ENCODE measurements around the gene ZNF605. TPM values are rescaled to one million over a fixed set of nuclear protein-coding genes. Genes with fewer than 3 reads are reported as not detected.
"Not testable (repeated sequence)": the region's sequence is repeated elsewhere in the genome, so short reads cannot be mapped to it uniquely, and the experiment has no call there.

Gene ZNF605
- total RNA-seq, 1 donor: 18.3 TPM

DNA sequence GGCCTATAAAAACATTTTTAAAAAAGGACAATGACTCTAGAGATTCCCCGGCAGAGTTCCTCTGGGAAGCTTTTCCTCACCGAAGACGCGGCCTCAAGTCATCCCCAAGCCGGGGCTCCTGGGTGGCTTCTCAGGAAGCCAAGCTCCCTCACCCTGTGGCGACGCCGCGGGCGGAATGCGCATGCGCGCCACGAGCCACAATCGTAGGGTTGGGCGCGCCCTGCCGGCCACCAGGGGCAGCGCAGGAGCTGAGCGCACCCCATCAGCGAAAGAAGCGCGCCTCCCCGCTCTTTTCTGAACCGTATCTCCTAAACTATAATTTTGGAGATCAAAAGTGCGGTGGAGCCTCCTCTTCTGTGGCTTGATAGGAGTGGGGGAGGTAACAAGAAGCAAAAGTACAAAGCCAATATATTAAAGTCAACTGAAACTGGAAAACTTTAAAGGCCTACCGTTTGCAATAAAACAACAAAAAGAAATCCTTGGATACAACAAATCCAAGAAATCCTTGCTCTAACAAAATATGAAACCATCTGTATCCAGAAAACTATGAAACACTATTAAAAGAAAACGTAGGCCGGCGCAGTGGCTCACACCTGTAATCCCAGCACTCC, 51.3 kb downstream of the ZNF605 start:
- TF ChIP-seq, protein P1, sequence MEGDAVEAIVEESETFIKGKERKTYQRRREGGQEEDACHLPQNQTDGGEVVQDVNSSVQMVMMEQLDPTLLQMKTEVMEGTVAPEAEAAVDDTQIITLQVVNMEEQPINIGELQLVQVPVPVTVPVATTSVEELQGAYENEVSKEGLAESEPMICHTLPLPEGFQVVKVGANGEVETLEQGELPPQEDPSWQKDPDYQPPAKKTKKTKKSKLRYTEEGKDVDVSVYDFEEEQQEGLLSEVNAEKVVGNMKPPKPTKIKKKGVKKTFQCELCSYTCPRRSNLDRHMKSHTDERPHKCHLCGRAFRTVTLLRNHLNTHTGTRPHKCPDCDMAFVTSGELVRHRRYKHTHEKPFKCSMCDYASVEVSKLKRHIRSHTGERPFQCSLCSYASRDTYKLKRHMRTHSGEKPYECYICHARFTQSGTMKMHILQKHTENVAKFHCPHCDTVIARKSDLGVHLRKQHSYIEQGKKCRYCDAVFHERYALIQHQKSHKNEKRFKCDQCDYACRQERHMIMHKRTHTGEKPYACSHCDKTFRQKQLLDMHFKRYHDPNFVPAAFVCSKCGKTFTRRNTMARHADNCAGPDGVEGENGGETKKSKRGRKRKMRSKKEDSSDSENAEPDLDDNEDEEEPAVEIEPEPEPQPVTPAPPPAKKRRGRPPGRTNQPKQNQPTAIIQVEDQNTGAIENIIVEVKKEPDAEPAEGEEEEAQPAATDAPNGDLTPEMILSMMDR (IDR thresholded peaks at IDR 0.05; ENCODE audit: insufficient read depth, low read length): peak; percentile 43
- no peak for DNase-seq (ENCODE audit: low read depth)
- H3K4me3 ChIP-seq (ENCODE audit: low read depth, low read length): no peak overlapping the region

DNA sequence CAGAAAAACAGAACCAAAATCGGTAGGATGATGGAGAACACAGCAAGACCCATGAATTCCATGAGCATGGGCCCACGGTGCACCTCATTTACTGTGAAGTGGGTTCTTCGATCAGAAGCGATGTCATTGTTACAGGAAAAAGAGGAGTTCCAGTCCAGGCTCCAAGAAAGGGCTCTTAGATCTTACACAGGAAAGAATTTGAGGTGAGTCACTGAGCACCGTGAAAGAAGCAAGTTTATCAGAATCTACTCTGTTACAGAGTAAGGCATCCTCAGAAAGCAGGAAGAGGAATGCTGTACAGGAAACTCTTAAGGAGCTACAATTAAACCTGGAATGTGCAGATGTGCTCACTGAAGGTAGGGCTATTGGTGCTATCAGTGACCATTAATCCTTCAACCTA, 57.1 kb downstream of the ZNF605 start:
- no peak overlapping the region for H3K4me3 ChIP-seq (ENCODE audit: low read depth, low read length)
- TF ChIP-seq, protein P1 (IDR thresholded peaks at IDR 0.05; ENCODE audit: insufficient read depth, low read length): no peak
- no peak for DNase-seq (ENCODE audit: low read depth)

DNA sequence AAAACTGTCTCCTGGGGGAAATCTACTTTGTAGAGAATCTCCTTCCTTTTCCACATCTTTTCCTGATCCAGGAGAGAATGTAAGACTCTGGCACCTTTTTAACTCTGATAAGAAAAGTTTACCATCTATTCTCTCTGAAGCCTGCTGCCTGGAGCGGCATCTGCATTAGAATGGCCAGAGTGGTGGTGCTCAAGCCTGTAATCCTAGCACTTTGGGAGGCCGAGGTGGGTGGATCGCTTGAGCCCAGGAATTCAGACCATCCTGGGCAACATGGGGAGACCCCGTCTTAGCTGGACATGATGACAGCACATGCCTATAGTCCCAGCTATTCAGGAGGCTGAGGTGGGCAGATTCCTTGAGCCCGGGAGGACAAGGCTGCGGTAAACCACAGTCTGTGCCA, 67.3 kb downstream of the ZNF605 start:
- TF ChIP-seq, protein P1 (IDR thresholded peaks at IDR 0.05; ENCODE audit: insufficient read depth, low read length): no peak
- no peak overlapping the region for H3K4me3 ChIP-seq (ENCODE audit: low read depth, low read length)
- DNase-seq (ENCODE audit: low read depth): no peak

DNA sequence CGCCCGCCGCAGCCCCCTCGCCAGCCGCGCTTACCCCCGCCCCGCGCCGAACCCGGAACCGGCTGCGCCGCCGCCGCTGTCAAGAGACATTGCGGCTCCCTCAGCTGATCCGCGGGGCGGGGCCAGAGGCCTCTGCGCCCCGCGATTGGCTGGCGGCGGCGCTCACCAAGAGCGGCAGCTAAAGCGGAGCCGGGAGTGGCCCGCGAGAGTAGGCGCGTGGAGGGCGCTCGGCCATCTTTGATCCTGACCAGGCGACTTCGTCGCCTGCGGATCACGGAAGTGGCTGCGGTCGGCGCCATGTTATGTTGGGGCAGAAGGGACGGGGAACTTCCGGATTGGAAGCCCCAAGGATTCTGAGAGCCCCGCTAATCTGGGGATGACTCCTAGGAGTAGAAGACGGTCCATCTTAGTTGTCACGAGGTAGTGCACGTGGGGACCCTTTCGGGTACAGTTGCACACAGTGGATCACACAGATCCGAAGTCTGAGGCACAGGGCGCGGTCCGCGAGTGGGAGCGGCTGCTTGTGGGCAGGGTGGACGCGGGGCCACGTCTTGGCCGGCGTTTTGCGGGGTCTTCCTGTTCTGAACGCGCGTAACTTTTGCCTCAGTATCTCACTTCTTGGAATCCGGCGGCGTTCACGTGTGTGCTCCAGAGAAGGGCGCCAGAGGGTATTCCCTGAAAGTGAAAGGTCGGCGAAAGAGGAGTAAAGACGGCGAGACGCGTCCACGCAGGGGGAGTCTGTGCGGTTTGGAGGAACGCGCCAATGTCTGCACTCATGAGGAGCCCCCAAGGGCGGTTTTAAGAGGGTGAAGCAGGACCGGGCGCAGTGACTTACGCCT, 68.4 kb downstream of the ZNF605 start, which contains the start of gene CHFR:
CHFR (minus strand) TSS at position 93 of the 839 bp plus-strand sequence. CDS start 277 bp downstream, outside the sequence.
- TF ChIP-seq, protein P1 (IDR thresholded peaks at IDR 0.05; ENCODE audit: insufficient read depth, low read length): no peak
- peak within 1 kb of the TSS; percentile 92 for H3K4me3 ChIP-seq (ENCODE audit: low read depth, low read length)
- DNase-seq (ENCODE audit: low read depth): peak; percentile 96

DNA sequence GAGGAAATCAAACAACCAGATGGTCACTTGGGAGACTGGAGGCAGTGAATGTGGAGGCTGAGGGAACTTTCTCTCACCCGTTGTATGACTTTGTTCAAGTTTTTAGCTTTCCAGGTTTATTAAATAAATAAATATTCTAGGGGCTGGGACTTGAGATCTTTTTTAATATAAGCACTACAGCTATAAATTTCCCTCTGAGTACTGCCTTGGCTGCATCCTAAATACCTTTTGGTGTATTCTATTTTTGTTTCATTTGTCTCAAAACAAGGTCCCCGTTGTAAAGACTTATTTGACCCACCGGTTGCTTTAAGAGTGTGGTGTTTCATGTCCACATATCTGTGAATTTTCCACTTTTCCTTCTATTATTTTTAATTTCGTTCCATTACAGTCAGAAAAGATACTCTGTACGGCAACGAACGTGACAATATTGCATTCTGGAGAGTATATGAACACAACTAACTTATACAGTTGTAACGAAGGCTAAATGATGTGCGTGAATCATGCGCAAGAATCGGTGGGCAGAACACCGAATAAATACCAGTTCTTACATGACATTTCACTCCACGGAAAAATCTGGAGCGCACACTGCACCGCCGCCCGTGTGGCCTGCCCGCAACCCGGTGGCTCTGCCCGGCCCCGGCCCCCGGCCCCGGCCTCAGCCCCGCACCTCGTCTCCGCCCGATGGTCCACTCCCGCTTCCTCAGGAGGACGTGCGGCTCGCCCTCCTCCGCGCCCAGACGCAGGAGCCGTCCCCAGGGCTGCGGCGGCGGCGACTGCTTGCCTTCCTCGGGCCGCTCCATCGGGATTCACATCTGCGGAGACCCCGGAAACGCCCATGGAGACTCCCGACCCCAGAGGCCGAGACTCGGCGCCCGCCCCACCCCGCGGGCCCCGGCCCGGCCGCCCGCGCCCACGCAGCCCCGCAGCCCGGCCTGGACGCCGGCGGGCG, 69.3 kb downstream of the ZNF605 start:
- DNase-seq (ENCODE audit: low read depth): peak; percentile 13

DNA sequence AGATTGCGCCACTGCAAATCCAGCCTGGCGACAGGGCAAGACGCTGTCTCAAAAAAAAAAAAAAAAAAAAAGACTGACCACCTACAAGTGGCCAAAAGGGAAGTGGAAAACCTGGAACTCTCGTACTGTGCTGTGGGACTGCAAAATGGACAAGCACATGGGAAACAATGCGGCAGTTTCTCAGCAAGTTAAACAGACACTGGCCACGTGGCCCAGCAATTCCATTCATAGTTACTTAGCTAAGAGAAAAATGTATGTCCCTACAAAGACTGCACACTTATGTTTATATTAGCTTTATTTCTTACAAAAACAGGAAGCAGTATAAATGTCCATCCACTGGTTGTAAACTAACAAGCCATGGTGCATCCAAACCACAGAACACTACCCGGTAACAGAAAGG, 74.3 kb downstream of the ZNF605 start:
- DNase-seq (ENCODE audit: low read depth): no peak

More for the DNA sequence above, 69.3 kb downstream of the ZNF605 start:
- peak overlapping the region; percentile 77 for H3K4me3 ChIP-seq (ENCODE audit: low read depth, low read length)
- TF ChIP-seq, protein P1 (IDR thresholded peaks at IDR 0.05; ENCODE audit: insufficient read depth, low read length): no peak

DNA sequence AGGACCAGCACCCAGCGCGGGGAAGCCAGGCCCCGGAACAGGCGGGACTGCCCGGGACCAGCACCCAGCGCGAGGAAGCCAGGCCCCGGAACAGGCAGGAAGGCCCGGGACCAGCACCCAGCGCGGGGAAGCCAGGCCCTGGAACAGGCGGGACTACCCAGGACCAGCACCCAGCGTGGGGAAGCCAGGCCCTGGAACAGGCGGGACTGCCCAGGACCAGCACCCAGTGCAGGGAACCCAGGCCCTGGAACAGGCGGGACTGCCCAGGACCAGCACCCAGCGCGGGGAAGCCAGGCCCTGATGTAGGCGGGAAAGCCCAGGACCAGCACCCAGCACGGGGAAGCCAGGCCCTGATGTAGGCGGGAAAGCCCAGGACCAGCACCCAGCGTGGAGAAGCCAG, 81.5 kb downstream of the ZNF605 start:
- not testable (repeated sequence) for DNase-seq (ENCODE audit: low read depth); H3K4me3 ChIP-seq (ENCODE audit: low read depth, low read length)

More for the DNA sequence above, 74.3 kb downstream of the ZNF605 start:
- H3K4me3 ChIP-seq (ENCODE audit: low read depth, low read length): no peak overlapping the region
- TF ChIP-seq, protein P1 (IDR thresholded peaks at IDR 0.05; ENCODE audit: insufficient read depth, low read length): no peak

Data from fibroblast of the aortic adventitia (primary cell).